Transverse colon (tissue), 4 donors: ENCODE results near the gene MMP8. TPM values are rescaled to one million over a fixed set of nuclear protein-coding genes. Genes with fewer than 3 reads are reported as not detected.

Source experiments
- DNase-seq: peaks from one replicate; pipeline ENCODE4 v3.0.0-alpha.2; 2019
- H3K27ac ChIP-seq, 4 donors: fragments of 200-600 bp; sonication (generic); 2 replicates each; pipeline ENCODE4 v1.5.1; 2016 to 2018; ENCODE audit warnings: inconsistent platforms in 4 of 4
- H3K27me3 ChIP-seq: fragments of 200-600 bp; sonication (generic); 2 replicates; pipeline ENCODE4 v1.5.1; 2017; ENCODE audit warnings: inconsistent platforms
- H3K36me3 ChIP-seq, 4 donors: fragments of 200-600 bp; sonication (generic); 2 replicates each; pipeline ENCODE4 v1.5.1; 2017 to 2019; ENCODE audit warnings: inconsistent platforms in 4 of 4
- H3K4me1 ChIP-seq, 4 donors: fragments of 200-600 bp; sonication (generic); 2 replicates each; pipeline ENCODE4 v1.5.1; 2017 to 2020; ENCODE audit warnings: inconsistent platforms in 4 of 4
- H3K4me3 ChIP-seq, 4 donors: fragments of 200-600 bp; sonication (generic); 1 replicate in 1 of 4; 2 replicates in 3 of 4; pipeline versions ENCODE4 v1.5.1 to v1.6.1; 2017 to 2019; ENCODE audit warnings: inconsistent platforms in 4 of 4
- H3K9me3 ChIP-seq, 2 donors: fragments of 200-600 bp; sonication (generic); 2 replicates each; pipeline ENCODE4 v1.5.1; 2017 to 2019; ENCODE audit warnings: inconsistent platforms in 2 of 2
- CTCF ChIP-seq, 5 experiments: fragments of 200-600 bp in 3 of 5; fragments of 450-650 bp in 2 of 5; sonication (generic) in 3 of 5; IDR thresholded peaks; 1 replicate in 2 of 5; 2 replicates in 3 of 5; pipeline ENCODE4 v1.5.1; 2016 to 2017; ENCODE audit warnings: antibody characterized with exemption in 5 of 5, inconsistent platforms in 3 of 5, mild to moderate bottlenecking in 2 of 5, moderate library complexity in 1 of 5
- EP300 ChIP-seq: sonication (generic); formaldehyde crosslinking; IDR thresholded peaks from one replicate; pipeline ENCODE4 v1.6.1; 2017; ENCODE audit warnings: antibody characterized with exemption, low read depth
- POLR2A ChIP-seq: fragments of 450-650 bp; IDR thresholded peaks from one replicate; pipeline ENCODE4 v1.6.1; 2016; ENCODE audit warnings: antibody characterized with exemption, mild to moderate bottlenecking, moderate library complexity
- POLR2AphosphoS5 ChIP-seq, 3 donors: sonication (generic); formaldehyde crosslinking; IDR thresholded peaks; one replicate each; pipeline ENCODE4 v1.6.1; 2016; ENCODE audit warnings: antibody characterized with exemption in 3 of 3
- WGBS, 2 donors: methylation state at CpG; one replicate each; pipeline ENCODE4 v1.1.5; 2018; ENCODE audit warnings: low coverage in 1 of 2; 5-methylcytosine and 5-hydroxymethylcytosine counted together
- in situ Hi-C, 4 donors: fragments of 200-750 bp; cut with MboI; loops; one replicate each; pipeline versions ENCODE4 v1.15.0 to v1.15.1; 2017; ENCODE audit warnings: low sequenced_read_pairs in 3 of 4, low pct_ligation_motif_present in 1 of 4, low pct_unique_long_range_greater_than_20kb in 1 of 4
- intact Hi-C: fragments of 100-400 bp; cut with DNase I; formaldehyde crosslinking; loops from one replicate; pipeline ENCODE4 v1.15.1; 2023; ENCODE audit warnings: low total_unique reads
- total RNA-seq, 4 donors: library from RNA; depleted of rRNA; stranded (reverse); fragments of >200 nt; gene quantifications; one replicate each; pipeline ENCODE4 v1.1.0, GENCODE V29; 2016

The MMP8 gene
- total RNA-seq, 4 donors from 2014 or later, result not detected

- H3K4me3 ChIP-seq, result no peak overlapping the region
- no peak for DNase-seq
- H3K9me3 ChIP-seq, result no peaks in the 10 kb centered on the region
- peaks cover 0 to 7% (median 0%) of the 10 kb centered on the region in 4 donors for H3K4me1 ChIP-seq
- H3K27ac ChIP-seq, result no peak overlapping the region
- WGBS, 2 donors, result 62 to 83% methylated on average over 1 to 4 of the region's 4 CpGs
- intact Hi-C loops, result no loop called here
- no peak for TF ChIP-seq EP300
- TF ChIP-seq POLR2A, result no peak
- peak; percentile 52 to 75 (median 61) for TF ChIP-seq POLR2AphosphoS5 (IDR thresholded peaks at IDR 0.05)
- no peak for TF ChIP-seq CTCF (IDR thresholded peaks at IDR 0.05)
- H3K36me3 ChIP-seq, result no peaks in the 10 kb centered on the region
- in situ Hi-C loops, result no loop called here
- H3K27me3 ChIP-seq, result no peaks in the 10 kb centered on the region
Observed at GRCh38 chr11:102760344-102761035, 35.7 kb upstream of the MMP8 start.

- peaks cover 0 to 13% (median 0%) of the 10 kb centered on the region in 4 donors for H3K4me1 ChIP-seq
- TF ChIP-seq POLR2A (no peak), EP300 (no peak), CTCF (IDR thresholded peaks at IDR 0.05) (no peak), POLR2AphosphoS5 (IDR thresholded peaks at IDR 0.05) (no peak)
- H3K9me3 ChIP-seq, result no peaks in the 10 kb centered on the region
- DNase-seq, result no peak
- WGBS, 2 donors, result 22 to 29% methylated on average over 2 of the region's 2 CpGs
- intact Hi-C loops, result no loop called here
- no peak overlapping the region for H3K4me3 ChIP-seq
- H3K27ac ChIP-seq, result no peak overlapping the region
- in situ Hi-C loops, result no loop called here
- H3K27me3 ChIP-seq, result no peaks in the 10 kb centered on the region
- H3K36me3 ChIP-seq, result no peaks in the 10 kb centered on the region
Observed at GRCh38 chr11:102757823-102758549, 33.2 kb upstream of the MMP8 start.

- no peak for DNase-seq
- Histone ChIP-seq H3K9me3 (no peaks in the 10 kb centered on the region), H3K27me3 (no peaks in the 10 kb centered on the region), H3K36me3 (no peaks in the 10 kb centered on the region), H3K4me1 (peaks cover 0 to 10% (median 0%) of the 10 kb centered on the region in 4 donors), H3K27ac (no peak overlapping the region), H3K4me3 (no peak overlapping the region)
- TF ChIP-seq POLR2AphosphoS5 (IDR thresholded peaks at IDR 0.05) (no peak), POLR2A (no peak), CTCF (IDR thresholded peaks at IDR 0.05) (no peak), EP300 (no peak)
- 100% methylated on average over 1 of the region's 1 CpG for WGBS, 2 donors
- in situ Hi-C loops, result no loop called here
- intact Hi-C loops, result no loop called here
Observed at GRCh38 chr11:102753267-102753666, 28.5 kb upstream of the MMP8 start.

GRCh38 chr11:102751673-102752072 lies 26.9 kb upstream of the MMP8 start:
- intact Hi-C loops, result no loop called here
- H3K36me3 ChIP-seq, result no peaks in the 10 kb centered on the region
- H3K4me3 ChIP-seq, result no peak overlapping the region
- H3K27ac ChIP-seq, result no peak overlapping the region
- H3K9me3 ChIP-seq, result no peaks in the 10 kb centered on the region
- peaks cover 0 to 6% (median 0%) of the 10 kb centered on the region in 4 donors for H3K4me1 ChIP-seq
- in situ Hi-C loops, result no loop called here
- TF ChIP-seq POLR2AphosphoS5 (IDR thresholded peaks at IDR 0.05) (no peak), EP300 (no peak), POLR2A (no peak), CTCF (IDR thresholded peaks at IDR 0.05) (no peak)
- H3K27me3 ChIP-seq, result no peaks in the 10 kb centered on the region
- DNase-seq, result no peak
